Measurements from ENCODE around the gene L3MBTL4.

L3MBTL4 gene

GRCh38 chr18:6340121-6340520 is 74.6 kb downstream of the L3MBTL4 start:
- ATAC-seq = no peak
- TF ChIP-seq ZFP3 (CRISPR knock-in tag; IDR thresholded peaks at IDR 0.05) (no peak), RARB (CRISPR knock-in tag; IDR thresholded peaks at IDR 0.05) (no peak), TCF4 (CRISPR knock-in tag; IDR thresholded peaks at IDR 0.05; ENCODE audit: borderline replicate concordance) (no peak), CREB5 (CRISPR knock-in tag; IDR thresholded peaks at IDR 0.05; ENCODE audit: low read depth) (no peak), SNAI2 (CRISPR knock-in tag; IDR thresholded peaks at IDR 0.05) (no peak), POU6F1 (CRISPR knock-in tag; IDR thresholded peaks at IDR 0.05; ENCODE audit: borderline replicate concordance, low read depth) (no peak), ZFP30 (CRISPR knock-in tag; IDR thresholded peaks at IDR 0.05) (no peak), CSRNP3 (CRISPR knock-in tag; IDR thresholded peaks at IDR 0.05) (no peak), ZNF70 (CRISPR knock-in tag; IDR thresholded peaks at IDR 0.05) (no peak), TSHZ2 (CRISPR knock-in tag; IDR thresholded peaks at IDR 0.05) (no peak), PPARA (CRISPR knock-in tag; IDR thresholded peaks at IDR 0.05; ENCODE audit: borderline replicate concordance) (no peak), ISL1 (CRISPR knock-in tag; IDR thresholded peaks at IDR 0.05) (no peak), ZNF565 (CRISPR knock-in tag; conservative IDR thresholded peaks at IDR 0.05; ENCODE audit: low read depth) (no peak), PATZ1 (CRISPR knock-in tag; IDR thresholded peaks at IDR 0.05; ENCODE audit: borderline replicate concordance) (no peak), TOX (CRISPR knock-in tag; IDR thresholded peaks at IDR 0.05; ENCODE audit: borderline replicate concordance) (no peak), OSR1 (CRISPR knock-in tag; IDR thresholded peaks at IDR 0.05) (no peak), ESRRG (CRISPR knock-in tag; IDR thresholded peaks at IDR 0.05) (no peak), ZNF8 (CRISPR knock-in tag; IDR thresholded peaks at IDR 0.05) (no peak), BACH2 (CRISPR knock-in tag; IDR thresholded peaks at IDR 0.05; ENCODE audit: borderline replicate concordance) (no peak), CSDC2 (CRISPR knock-in tag; IDR thresholded peaks at IDR 0.05) (no peak)

GRCh38 chr18:6336239-6336638 is 78.5 kb downstream of the L3MBTL4 start:
- TF ChIP-seq GLIS3 (CRISPR knock-in tag; IDR thresholded peaks at IDR 0.05) = no peak
- no peak for TF ChIP-seq ARNTL (CRISPR knock-in tag; IDR thresholded peaks at IDR 0.05; ENCODE audit: borderline replicate concordance, low read depth)
- no peak for TF ChIP-seq ZNF565 (CRISPR knock-in tag; conservative IDR thresholded peaks at IDR 0.05; ENCODE audit: low read depth)
- TF ChIP-seq ZC3H10 (CRISPR knock-in tag; IDR thresholded peaks at IDR 0.05) = no peak
- no peak for TF ChIP-seq TCF4 (CRISPR knock-in tag; IDR thresholded peaks at IDR 0.05; ENCODE audit: borderline replicate concordance)
- TF ChIP-seq ZFP3 (CRISPR knock-in tag; IDR thresholded peaks at IDR 0.05) = no peak
- no peak for TF ChIP-seq TOX (CRISPR knock-in tag; IDR thresholded peaks at IDR 0.05; ENCODE audit: borderline replicate concordance)
- no peak for TF ChIP-seq RARB (CRISPR knock-in tag; IDR thresholded peaks at IDR 0.05)
- TF ChIP-seq CSDC2 (CRISPR knock-in tag; IDR thresholded peaks at IDR 0.05) = no peak
- no peak for TF ChIP-seq CREB5 (CRISPR knock-in tag; IDR thresholded peaks at IDR 0.05; ENCODE audit: low read depth)
- no peak for ATAC-seq
